Anterior cingulate cortex (tissue), 58 donors: ENCODE measurements around the gene GPBP1L1.
"Not testable (repeated sequence)": the region's sequence is repeated elsewhere in the genome, so short reads cannot be mapped to it uniquely, and the experiment has no call there.

Source experiments
- DNase-seq, 58 donors: peaks; one replicate each; lab custom pipeline; 2025; lab: John Stamatoyannopoulos, UW

Gene GPBP1L1

GRCh38 chr1:45684402-45684801 is 1.9 kb downstream of the GPBP1L1 start:
- no peak for DNase-seq

- no peak for DNase-seq
Measured at GRCh38 chr1:45682942-45683341, 3.4 kb downstream of the GPBP1L1 start.

DNA sequence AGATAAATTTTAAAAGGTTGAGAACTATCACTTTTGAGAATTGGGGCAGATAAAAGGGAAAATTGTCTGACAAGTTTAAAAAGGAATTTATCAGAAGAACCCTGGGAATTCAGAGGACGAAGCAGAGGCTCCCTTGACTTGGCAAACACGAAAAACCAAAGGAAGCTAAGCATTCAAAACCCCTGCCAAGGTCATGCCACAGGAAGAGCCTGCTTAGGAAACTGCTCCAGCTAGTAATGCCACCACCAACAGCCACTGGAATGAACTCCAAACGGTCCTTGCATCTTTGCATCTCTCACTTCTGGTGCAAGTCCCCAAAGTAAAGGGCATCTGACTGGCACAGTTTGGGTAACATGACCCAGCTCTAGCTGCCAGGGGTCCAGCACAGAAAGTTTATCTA is 7.2 kb downstream of the GPBP1L1 start:
- DNase-seq = peak in 3 of 58 donors; percentile 1 to 7 (median 4)

DNA sequence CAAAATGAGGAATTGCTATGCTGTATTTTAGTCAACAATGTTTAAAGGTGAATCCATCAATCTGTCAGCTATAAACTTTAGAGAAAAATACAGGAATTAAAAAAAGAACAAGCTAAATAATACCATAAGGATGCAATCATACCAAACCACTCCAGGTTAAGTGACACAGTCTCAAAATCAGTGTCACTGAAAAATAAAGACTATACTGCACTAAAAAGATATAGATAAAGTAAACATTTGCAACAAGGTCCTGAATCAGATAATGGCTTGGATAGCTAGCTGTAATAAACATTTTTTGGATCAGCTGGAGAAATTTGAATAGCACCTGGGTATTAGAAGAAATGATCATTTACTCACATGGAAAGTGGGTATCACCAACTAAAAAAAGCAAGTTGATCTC is 7.8 kb downstream of the GPBP1L1 start:
- no peak for DNase-seq

DNA sequence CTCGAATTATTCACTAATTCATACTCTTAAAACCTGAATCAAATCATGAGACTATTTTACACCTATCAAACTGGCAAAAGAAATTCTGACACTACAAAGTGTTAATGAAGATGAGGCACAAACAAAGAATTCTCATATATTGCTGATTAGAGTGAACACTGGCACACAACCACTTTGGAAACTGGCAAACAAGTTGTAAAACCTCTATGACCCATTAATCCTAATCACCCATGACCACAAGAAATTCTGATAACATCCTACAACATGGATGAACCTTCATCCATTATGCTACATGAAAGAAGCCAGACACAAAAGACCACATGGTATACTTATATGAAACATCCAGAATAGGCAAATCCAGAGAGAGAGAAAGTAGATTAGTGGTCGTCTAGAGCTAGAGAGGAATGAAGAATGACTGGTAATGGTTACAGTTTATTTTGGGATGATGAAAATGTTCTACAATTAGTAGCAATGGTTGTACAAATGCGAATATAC is 8.5 kb downstream of the GPBP1L1 start:
- no peak for DNase-seq

GRCh38 chr1:45676553-45676952 is 9.8 kb downstream of the GPBP1L1 start:
- DNase-seq = not testable (repeated sequence)

DNA sequence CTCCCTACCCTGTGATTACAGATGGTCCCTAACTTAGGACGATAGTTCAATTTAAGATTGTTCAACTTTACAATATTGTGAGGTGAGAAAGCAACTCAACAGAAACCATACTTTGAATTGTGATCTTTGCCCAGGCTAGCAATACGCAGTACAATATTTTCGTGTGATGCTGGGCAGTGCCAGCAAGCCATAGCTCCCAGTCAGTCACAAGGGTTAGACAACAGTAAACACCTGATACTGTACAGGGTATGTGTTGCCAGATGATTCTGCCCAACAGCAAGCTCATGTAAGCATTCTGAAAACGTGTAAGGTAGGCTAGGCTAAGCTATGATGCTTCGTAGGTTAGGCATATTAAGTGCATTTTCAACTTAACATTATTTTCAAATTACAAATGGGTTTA is 11.9 kb downstream of the GPBP1L1 start:
- no peak for DNase-seq

DNA sequence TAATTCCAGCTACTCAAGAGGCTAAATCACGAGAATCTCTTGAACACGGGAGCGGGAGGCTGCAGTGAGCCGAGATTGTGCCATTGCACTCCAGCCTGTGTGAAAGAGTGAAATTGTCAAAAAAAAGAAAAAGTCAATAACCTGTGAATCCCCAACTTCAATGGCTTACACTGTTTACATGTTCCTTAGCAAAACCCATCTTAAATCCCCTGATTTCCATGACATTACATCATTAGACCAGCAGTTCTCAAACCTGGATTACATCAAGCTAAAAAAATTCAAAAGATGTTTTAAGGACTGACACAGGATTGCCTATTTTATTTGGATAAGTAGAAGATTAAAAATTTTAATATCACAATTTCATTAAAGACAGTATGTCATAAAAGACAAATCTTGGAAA is 12.4 kb downstream of the GPBP1L1 start:
- DNase-seq = no peak

DNA sequence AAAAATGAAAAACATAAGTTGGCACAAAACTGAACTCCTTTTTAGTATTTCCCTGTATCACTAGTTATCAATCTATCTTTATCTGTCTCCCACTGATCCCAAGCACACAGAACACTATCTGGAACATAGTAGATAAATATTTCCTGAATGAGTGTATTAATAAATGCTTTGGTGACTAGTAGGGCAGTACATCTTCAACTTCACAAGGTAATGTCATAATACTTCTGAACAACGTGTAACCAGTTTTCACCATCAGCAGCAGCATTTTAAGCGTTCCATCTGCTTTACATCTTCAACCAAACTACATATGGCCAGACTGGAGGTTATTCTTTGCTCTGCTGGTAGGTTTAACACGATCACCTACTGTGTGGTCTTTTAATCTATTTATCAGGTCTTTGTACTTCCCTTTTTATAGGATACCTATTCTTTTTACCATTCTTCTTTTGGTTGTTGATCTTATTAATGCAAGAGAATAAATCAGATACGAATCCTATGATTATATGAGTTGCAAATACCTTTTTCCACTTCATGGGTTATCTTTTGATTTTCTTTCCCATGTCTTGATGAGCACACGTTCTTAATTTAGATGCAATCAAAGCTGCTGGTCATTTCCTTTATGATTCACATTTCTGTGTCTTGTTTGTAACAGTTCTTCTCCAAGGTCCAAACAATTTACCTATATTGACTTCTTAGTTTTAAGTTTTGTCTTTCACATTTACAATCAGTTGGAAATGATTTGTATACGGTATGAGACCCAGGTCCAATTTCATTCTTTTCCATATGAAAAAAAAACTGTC is 16.3 kb downstream of the GPBP1L1 start:
- no peak for DNase-seq

GRCh38 chr1:45669379-45669778 is 17.0 kb downstream of the GPBP1L1 start:
- no peak for DNase-seq

DNA sequence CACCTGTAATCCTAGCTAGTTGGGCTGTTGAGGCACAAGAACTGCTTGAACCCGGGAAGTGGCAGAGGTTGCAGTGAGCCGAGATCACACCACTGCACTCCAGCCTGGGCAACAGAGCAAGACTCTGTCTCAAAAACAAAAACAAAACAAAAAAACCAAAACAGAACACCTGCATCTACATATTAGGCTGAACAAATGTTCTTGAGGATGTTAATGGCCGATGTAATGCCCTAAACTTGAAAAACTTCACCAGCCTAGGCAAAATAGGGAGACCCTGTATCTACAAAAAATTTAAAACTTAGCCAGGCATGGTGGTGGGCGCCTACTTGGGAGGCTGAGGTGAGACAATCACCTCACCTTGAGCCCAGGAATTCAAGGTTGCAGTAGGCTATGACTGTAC is 17.8 kb downstream of the GPBP1L1 start:
- DNase-seq = no peak

DNA sequence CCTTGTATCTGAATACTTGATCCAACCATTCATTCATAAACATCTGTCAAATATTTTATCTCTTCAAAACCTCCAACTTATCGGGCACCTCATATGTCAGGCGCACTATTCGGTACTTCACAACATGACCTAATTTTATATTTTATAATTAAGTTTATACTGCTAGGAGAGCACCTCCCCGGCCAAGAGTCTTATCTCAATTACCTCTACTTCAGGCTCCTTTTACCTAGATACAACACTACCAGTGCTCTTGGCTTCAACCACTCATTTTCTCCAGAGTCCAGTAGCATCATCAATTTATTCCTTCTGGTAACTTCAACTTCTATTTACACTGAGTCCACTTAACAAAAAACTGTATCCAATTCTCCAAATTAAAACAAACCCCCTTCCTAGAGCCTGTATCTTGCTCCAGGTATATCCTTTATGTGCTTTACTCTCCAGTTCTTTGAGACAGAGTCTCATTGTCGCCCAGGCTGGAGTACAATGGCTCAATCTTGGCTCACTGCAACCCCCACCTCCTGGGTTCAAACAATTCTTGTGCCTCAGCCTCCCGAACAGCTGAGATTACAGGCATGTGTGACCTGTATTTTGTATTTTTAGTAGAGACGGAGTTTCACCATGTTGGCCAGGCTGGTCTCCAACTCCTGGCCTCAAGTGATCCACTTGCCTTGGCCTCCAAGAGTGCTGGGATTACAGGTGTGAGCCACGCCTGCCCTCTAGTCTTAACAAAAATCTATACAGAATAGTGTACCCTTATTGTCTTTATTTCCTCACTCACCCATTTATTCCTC is 18.8 kb downstream of the GPBP1L1 start:
- no peak for DNase-seq

DNA sequence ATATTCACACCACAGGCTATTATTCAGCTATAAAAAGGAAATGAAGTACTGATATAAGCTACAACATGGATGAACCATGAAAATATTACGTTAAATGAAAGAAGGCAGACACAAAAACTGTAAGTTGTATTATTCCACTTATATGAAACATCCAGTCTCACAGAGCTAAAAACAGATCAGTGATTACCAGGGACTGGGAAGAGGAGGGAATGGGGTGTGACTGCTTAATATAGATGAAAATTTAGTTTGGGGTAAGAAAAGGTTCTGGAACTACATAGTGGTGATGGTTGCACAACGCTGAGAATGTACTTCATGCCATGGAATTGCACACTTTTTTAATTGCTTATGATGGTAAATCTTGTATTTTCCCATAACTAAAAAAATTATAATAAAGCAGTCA is 19.5 kb downstream of the GPBP1L1 start:
- DNase-seq = no peak

- no peak for DNase-seq
Measured at GRCh38 chr1:45660336-45660735, 26.0 kb downstream of the GPBP1L1 start.

DNA sequence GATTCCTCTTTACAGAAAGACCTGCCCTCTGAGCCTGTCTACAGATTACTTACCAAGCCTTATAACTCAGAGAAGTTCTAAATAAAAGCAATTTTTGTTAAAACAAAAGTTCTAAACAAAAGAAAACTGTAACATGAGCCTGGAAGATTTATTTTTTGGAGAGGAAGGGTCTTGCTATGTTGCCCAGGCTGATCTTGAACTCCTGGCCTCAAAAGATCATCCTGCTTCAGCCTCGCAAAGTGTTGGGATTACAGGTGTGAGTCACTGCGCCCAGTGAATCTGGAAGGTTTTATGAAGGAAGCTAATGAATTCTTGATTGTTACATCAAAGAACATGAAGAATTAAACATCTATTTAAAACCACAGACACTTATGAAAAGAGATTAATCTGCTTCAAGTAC is 27.1 kb downstream of the GPBP1L1 start:
- no peak for DNase-seq

DNA sequence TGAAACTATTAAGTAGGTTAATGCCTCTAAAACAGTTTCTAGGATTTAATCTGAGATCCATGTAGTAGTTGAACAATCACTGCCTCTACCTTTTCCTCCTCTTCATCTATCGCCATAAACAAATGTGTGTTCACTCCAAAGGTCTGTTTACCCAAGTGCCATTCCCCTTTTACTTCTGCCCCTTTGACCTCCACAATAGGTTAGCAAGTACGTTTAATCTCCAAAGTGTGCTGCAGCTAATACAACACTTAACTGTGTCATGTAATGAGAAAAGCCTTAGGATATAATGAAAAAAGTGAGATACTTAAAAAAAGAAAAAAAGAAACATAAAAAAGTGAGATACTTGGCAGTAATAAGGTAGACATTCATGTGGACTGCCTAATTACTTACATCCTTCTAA is 28.2 kb downstream of the GPBP1L1 start:
- DNase-seq = no peak

DNA sequence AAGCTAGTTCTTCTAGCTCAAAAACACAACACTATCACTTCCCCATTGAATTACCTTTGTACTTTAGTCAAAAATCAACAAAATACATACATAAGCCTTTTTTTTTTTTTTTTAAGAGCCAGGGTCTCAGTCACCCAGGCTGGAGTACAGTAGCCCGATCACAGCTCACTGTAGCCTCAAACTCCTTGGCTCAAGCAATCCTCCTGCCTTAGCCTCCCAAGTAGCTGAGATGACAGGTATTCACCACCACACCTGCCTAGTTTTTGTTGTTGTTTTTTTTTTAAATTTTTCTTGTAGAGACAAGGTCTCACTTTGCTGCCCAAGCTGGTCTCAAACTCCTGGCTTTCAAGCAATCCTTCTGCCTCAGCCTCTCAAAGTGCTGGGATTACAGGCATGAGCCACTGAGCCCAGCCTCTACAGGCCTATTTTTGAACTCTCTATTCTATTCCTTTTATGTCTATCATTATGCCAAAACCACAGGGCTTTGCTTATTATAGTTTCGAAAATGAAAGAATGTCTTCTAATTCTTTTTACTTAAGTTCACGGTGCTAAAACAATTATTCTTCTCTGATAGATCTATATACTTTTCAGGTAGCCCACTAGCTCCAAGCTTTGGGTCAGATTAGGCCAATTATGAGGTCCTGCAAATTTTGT is 29.6 kb downstream of the GPBP1L1 start:
- no peak for DNase-seq

DNA sequence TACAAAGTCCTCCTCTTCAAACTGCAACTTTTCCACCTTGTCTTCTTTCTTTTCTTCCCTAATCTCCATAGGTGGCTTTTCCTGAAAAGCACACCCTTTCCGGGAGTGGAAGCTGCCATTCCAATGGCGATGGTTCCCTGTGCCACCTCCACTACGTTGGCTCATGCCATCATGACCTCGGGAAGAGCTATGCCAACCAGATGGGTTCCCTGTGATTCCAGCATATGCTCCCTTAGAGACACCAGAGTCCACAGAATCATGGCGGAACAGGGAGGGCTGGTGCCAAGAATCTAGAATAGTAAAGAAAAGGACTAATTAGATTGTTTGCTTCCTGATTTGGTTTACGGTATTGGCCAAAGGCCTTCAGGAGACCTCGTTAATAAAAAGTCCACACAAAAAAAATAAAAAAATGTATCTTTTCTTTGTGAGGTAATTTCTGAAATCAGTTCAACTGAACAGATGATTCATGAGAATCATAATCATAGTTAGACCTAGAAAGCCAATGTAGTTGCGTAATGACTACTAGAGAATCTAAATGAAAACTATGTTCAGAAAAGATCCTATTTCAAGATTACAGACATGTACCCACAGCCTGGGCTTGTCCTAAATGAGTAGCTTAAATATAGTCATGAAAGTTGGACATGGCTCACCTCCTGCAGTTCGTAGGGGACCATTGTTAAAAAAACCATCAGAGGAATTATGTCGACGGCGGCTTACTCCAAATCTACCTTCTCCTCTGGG is 31.6 kb downstream of the GPBP1L1 start:
- no peak for DNase-seq

GRCh38 chr1:45647248-45648021 is 38.9 kb downstream of the GPBP1L1 start:
- DNase-seq = peak in 2 of 58 donors; percentile 15 to 27

- DNase-seq = no peak
Measured at GRCh38 chr1:45644661-45645060, 41.7 kb downstream of the GPBP1L1 start.
